Fibroblast of the aortic adventitia (primary cell): ENCODE results near the gene RTN4. TPM values are rescaled to one million over a fixed set of nuclear protein-coding genes. Genes with fewer than 3 reads are reported as not detected.

Experiments
- DNase-seq: peaks from one replicate; pipeline ENCODE4 v3.0.0-alpha.2; 2010; ENCODE audit warnings: low read depth
- H3K4me3 ChIP-seq: 2 replicates; pipeline ENCODE4 v1.5.1; 2011; ENCODE audit warnings: low read depth, mild to moderate bottlenecking, control low read depth, low read length, moderate library complexity
- total RNA-seq: library from RNA; depleted of rRNA; stranded (reverse); fragments of >200 nt; gene quantifications from 2 replicates; pipeline ENCODE4 v1.2.3, GENCODE V29; 2012; ENCODE audit warnings: low replicate concordance
- TF ChIP-seq, protein P1 (sequence below): IDR thresholded peaks from 2 replicates; pipeline ENCODE4 v1.5.1; 2011; ENCODE audit warnings: mild to moderate bottlenecking, low read length, control low read depth, inconsistent platforms; ENCODE audit not compliant: insufficient read depth

Gene RTN4
- total RNA-seq, 1 donor: 357 TPM

GRCh38 chr2:54935389-54935788, 114.9 kb downstream of the RTN4 start:
- H3K4me3 ChIP-seq: no peak overlapping the region
- TF ChIP-seq, protein P1, sequence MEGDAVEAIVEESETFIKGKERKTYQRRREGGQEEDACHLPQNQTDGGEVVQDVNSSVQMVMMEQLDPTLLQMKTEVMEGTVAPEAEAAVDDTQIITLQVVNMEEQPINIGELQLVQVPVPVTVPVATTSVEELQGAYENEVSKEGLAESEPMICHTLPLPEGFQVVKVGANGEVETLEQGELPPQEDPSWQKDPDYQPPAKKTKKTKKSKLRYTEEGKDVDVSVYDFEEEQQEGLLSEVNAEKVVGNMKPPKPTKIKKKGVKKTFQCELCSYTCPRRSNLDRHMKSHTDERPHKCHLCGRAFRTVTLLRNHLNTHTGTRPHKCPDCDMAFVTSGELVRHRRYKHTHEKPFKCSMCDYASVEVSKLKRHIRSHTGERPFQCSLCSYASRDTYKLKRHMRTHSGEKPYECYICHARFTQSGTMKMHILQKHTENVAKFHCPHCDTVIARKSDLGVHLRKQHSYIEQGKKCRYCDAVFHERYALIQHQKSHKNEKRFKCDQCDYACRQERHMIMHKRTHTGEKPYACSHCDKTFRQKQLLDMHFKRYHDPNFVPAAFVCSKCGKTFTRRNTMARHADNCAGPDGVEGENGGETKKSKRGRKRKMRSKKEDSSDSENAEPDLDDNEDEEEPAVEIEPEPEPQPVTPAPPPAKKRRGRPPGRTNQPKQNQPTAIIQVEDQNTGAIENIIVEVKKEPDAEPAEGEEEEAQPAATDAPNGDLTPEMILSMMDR: no peak
- DNase-seq: no peak

DNA sequence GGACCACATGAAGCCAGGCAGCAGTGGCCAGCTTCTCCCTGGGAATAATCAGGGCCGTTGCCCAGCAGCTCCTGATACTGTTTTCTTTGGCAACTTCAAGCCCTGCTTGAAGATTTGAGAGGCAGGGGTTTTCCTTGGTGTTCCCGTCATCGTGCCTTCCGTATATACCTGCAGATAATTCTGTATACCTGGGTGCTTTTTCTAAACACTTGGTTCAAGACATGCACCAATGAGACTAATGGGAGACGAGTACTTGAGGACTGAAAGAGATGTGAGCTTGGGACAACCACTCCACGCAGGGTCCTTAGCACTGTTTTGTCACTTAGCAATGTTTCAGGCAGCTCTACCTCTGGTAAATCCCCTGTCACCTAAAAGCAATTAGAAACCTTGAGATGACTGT, 118.8 kb downstream of the RTN4 start:
- DNase-seq: no peak
- TF ChIP-seq, protein P1: no peak
- no peak overlapping the region for H3K4me3 ChIP-seq

DNA sequence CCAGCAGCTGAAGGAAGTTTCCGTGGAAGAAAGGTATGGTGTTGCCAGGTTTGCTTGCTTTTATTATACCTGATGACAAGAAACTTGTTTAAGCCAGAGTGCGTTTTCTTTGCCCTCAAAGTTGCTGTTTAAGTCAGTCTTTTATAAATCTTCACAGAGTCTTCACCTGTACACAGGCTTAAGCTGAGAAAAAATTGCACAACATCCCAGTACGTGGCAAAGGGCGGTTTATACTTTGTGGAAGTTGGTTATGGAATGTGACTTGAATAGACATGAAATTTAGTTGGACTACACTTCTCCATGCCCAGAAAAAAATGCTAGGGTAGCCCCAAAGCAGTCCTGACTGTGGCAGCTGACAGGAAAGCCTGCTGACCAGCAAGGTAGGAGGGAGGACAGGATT, 121.5 kb downstream of the RTN4 start:
- no peak overlapping the region for H3K4me3 ChIP-seq
- TF ChIP-seq, protein P1: no peak
- no peak for DNase-seq

GRCh38 chr2:54927751-54928615, 122.3 kb downstream of the RTN4 start:
- TF ChIP-seq, protein P1: no peak
- DNase-seq: no peak

DNA sequence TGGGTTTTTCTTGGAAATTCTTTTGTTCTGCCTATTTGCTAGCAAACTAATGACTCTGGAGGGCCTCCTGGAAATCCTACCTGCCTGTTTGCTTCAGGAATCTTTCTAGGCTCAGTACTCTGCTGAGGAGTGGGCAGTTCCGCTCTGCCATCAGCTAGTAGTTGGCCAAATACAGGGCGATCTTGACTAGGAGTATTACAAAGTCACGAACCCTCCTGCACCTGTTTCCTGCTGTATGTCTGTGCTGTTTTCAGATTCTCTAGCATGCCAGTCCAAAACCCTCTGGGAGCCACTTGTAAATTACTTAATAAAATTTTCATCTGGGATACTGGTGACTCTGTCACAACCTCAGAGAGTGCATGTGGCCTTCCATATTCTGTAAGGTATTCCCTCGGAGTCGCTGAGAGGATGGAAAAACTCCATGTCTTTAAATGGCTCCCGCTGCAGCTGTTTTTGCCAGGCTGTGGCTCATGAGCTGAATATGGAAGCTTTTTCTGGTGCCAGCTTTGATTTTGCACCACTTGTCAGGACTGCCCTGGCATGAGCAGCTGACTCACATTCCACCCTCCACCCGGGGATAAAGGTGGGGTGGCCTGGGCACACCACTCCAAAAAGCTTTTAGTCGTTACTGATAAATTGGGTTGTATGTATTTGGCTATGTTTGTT, 123.0 kb downstream of the RTN4 start:
- H3K4me3 ChIP-seq: no peak overlapping the region
- TF ChIP-seq, protein P1: no peak
- no peak for DNase-seq

More at GRCh38 chr2:54927751-54928615, 122.3 kb downstream of the RTN4 start:
- no peak overlapping the region for H3K4me3 ChIP-seq

GRCh38 chr2:54925022-54925421, 125.2 kb downstream of the RTN4 start:
- no peak overlapping the region for H3K4me3 ChIP-seq
- TF ChIP-seq, protein P1: no peak
- no peak for DNase-seq
